ENCODE results near the gene ADARB1.
A peak's percentile ranks its signal among the peaks of the same experiment; 100 is the strongest.

The ADARB1 gene

GRCh38 chr21:45244799-45245340 lies 170.5 kb downstream of the ADARB1 start:
- no peak overlapping the region for H3K9ac ChIP-seq (ENCODE audit: low read length)
- H4K8ac ChIP-seq (ENCODE audit: low read length): no peak overlapping the region
- H3K4me3 ChIP-seq (ENCODE audit: insufficient read depth in 1 of 2, low read depth in 1 of 2, low read length in 2 of 2): no peak overlapping the region
- no peak for DNase-seq
- no peak overlapping the region for H3K14ac ChIP-seq (ENCODE audit: low read length in 2 of 2)
- H3K4ac ChIP-seq (ENCODE audit: low read depth in 1 of 2, low read length in 2 of 2): no peak overlapping the region
- 89% methylated on average over 8 of the region's 8 CpGs for WGBS
- no peak overlapping the region for H4K91ac ChIP-seq (ENCODE audit: low read length)
- H3K36me3 ChIP-seq (ENCODE audit: control insufficient read depth in 1 of 2, insufficient read depth in 2 of 2, low read depth in 1 of 2, low read length in 2 of 2): no peaks in the 10 kb centered on the region
- no peak overlapping the region for H2AFZ ChIP-seq (ENCODE audit: low read depth, low read length)
- H3K23ac ChIP-seq (ENCODE audit: low read length in 2 of 2): no peak overlapping the region
- peaks cover 39% of the 10 kb centered on the region for H3K9me3 ChIP-seq (ENCODE audit: control insufficient read depth, low read length)
- H2AK5ac ChIP-seq (ENCODE audit: low read length, severe bottlenecking): no peak overlapping the region
- H3K4me1 ChIP-seq (ENCODE audit: control insufficient read depth, insufficient read depth, low read depth, low read length): peaks cover 4% of the 10 kb centered on the region
- no peak overlapping the region for H2BK5ac ChIP-seq (ENCODE audit: low read depth, low read length, poor library complexity, severe bottlenecking)
- no peak overlapping the region for H3K27ac ChIP-seq (ENCODE audit: low read length, poor library complexity, severe bottlenecking)
- no peak overlapping the region for H3K18ac ChIP-seq (ENCODE audit: low read depth in 1 of 2, low read length in 2 of 2)
- no peak overlapping the region for H2BK15ac ChIP-seq (ENCODE audit: low read depth, poor library complexity, severe bottlenecking)
- H3K27me3 ChIP-seq (ENCODE audit: control insufficient read depth in 1 of 2, insufficient read depth in 1 of 2, low read length in 2 of 2): peaks cover 4 to 37% of the 10 kb centered on the region in 2 experiments
- H2BK120ac ChIP-seq (ENCODE audit: low read depth, low read length): no peak overlapping the region
- H2BK12ac ChIP-seq (ENCODE audit: low read length in 2 of 2): no peak overlapping the region
- no peaks in the 10 kb centered on the region for H3K79me1 ChIP-seq (replicated peaks; ENCODE audit: low read length, poor library complexity, severe bottlenecking)
- H3K4me2 ChIP-seq (ENCODE audit: low read length, poor library complexity, severe bottlenecking): no peak overlapping the region

DNA sequence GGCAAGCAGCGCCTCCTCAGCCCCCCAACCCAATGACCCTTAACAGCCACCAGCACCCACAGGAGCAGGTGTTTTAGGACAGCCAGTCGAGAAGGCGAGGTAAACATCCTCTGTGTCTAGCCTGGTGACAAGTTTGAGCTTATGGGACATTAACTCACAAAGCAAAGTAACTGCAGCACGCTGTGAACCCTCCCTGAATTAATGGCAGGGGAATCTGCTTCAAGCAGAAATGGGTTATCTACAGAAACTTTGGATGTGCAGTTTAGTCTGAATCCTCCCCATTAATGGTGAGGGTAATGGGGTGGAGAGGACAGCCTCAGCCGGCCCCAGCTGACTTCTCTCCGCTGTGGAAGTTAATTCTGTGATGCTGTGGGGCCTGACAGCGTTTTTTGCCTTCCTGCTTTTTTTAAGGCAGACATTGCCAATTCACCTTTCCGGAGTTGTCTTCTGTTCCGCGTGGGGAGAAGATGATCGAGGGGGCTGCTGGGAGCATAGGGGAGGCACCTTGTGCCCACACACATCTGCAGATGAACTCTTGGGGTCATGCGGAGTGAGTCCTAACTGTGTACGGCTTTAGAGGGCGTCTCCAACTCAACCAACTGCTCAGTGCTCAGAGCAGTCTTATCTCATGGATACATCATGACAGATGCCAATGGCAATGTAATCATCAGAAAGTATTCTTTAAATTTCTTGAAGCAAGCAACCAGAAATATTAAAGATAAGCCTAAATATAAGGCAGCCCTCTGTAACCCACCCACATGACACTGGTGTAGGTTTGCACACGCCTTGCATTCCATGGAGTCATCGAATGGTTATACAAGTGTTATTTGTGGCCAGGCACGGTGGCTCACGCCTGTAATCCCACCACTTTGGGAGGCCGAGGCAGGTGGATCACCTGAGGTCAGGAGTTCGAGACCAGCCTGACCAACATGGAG lies 172.3 kb downstream of the ADARB1 start:
- Histone ChIP-seq H3K9me3 (ENCODE audit: control insufficient read depth, low read length) (peaks cover 32% of the 10 kb centered on the region), H3K4ac (ENCODE audit: low read depth in 1 of 2, low read length in 2 of 2) (no peak overlapping the region)
- WGBS: 88% methylated on average over 19 of the region's 20 CpGs

DNA sequence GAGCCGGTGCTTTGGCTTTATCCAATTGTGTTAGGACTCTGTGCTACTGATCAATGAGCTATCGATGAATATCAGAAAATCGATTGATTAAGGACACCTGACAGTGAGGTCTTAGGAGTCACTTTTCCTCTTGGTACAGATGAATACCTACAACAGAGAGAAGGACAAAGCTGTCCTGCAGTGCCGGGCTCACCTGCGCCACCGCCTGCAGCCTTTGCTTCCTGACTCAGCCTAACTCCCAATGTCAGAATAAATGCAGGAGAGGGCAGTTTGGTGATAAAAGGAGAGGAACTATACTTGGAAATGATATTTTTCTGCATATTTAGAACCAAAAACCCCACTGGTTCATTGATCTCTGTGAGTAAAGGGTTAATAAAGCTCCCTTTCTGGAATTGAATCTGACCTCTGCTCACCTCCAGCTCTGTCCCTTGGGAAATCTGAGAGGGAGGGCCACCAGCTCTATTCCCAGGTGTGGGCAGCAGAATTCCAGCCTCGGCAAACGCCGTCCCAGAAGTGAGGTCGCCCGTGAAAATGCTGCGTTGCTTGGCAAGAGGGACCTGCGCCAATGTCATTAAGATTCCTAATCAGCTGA lies 174.0 kb downstream of the ADARB1 start:
- no peak overlapping the region for H4K91ac ChIP-seq (ENCODE audit: low read length)
- no peak overlapping the region for H3K4me2 ChIP-seq (ENCODE audit: low read length, poor library complexity, severe bottlenecking)
- peak overlapping the region in 1 of 2 experiments; percentile 76 for H3K4me3 ChIP-seq (ENCODE audit: insufficient read depth in 1 of 2, low read depth in 1 of 2, low read length in 2 of 2)
- no peak overlapping the region for H3K14ac ChIP-seq (ENCODE audit: low read length in 2 of 2)
- no peak overlapping the region for H2AFZ ChIP-seq (ENCODE audit: low read depth, low read length)
- H2BK5ac ChIP-seq (ENCODE audit: low read depth, low read length, poor library complexity, severe bottlenecking): no peak overlapping the region
- 73% methylated on average over 10 of the region's 13 CpGs for WGBS
- no peak overlapping the region for H4K8ac ChIP-seq (ENCODE audit: low read length)
- H2BK15ac ChIP-seq (ENCODE audit: low read depth, poor library complexity, severe bottlenecking): no peak overlapping the region
- peaks cover 10% of the 10 kb centered on the region for H3K4me1 ChIP-seq (ENCODE audit: control insufficient read depth, insufficient read depth, low read depth, low read length)
- DNase-seq: no peak
- peak overlapping the region; percentile 65 for H3K9ac ChIP-seq (ENCODE audit: low read length)
- no peak overlapping the region for H2BK12ac ChIP-seq (ENCODE audit: low read length in 2 of 2)
- no peak overlapping the region for H3K27ac ChIP-seq (ENCODE audit: low read length, poor library complexity, severe bottlenecking)
- no peak overlapping the region for H2BK120ac ChIP-seq (ENCODE audit: low read depth, low read length)
- no peak overlapping the region for H2AK5ac ChIP-seq (ENCODE audit: low read length, severe bottlenecking)
- no peaks in the 10 kb centered on the region for H3K36me3 ChIP-seq (ENCODE audit: control insufficient read depth in 1 of 2, insufficient read depth in 2 of 2, low read depth in 1 of 2, low read length in 2 of 2)
- peaks cover 4 to 47% of the 10 kb centered on the region in 2 experiments for H3K27me3 ChIP-seq (ENCODE audit: control insufficient read depth in 1 of 2, insufficient read depth in 1 of 2, low read length in 2 of 2)
- peaks cover 23% of the 10 kb centered on the region for H3K9me3 ChIP-seq (ENCODE audit: control insufficient read depth, low read length)
- H3K4ac ChIP-seq (ENCODE audit: low read depth in 1 of 2, low read length in 2 of 2): no peak overlapping the region
- H3K79me1 ChIP-seq (replicated peaks; ENCODE audit: low read length, poor library complexity, severe bottlenecking): no peaks in the 10 kb centered on the region
- H3K18ac ChIP-seq (ENCODE audit: low read depth in 1 of 2, low read length in 2 of 2): no peak overlapping the region
- no peak overlapping the region for H3K23ac ChIP-seq (ENCODE audit: low read length in 2 of 2)

More for the DNA sequence above, 172.3 kb downstream of the ADARB1 start:
- H3K23ac ChIP-seq (ENCODE audit: low read length in 2 of 2): no peak overlapping the region
- peaks cover 4 to 37% of the 10 kb centered on the region in 2 experiments for H3K27me3 ChIP-seq (ENCODE audit: control insufficient read depth in 1 of 2, insufficient read depth in 1 of 2, low read length in 2 of 2)
- no peak overlapping the region for H3K18ac ChIP-seq (ENCODE audit: low read depth in 1 of 2, low read length in 2 of 2)
- no peak overlapping the region for H2BK5ac ChIP-seq (ENCODE audit: low read depth, low read length, poor library complexity, severe bottlenecking)
- no peak overlapping the region for H2BK15ac ChIP-seq (ENCODE audit: low read depth, poor library complexity, severe bottlenecking)
- H3K4me2 ChIP-seq (ENCODE audit: low read length, poor library complexity, severe bottlenecking): no peak overlapping the region
- H2BK12ac ChIP-seq (ENCODE audit: low read length in 2 of 2): no peak overlapping the region
- H3K36me3 ChIP-seq (ENCODE audit: control insufficient read depth in 1 of 2, insufficient read depth in 2 of 2, low read depth in 1 of 2, low read length in 2 of 2): no peaks in the 10 kb centered on the region
- H4K91ac ChIP-seq (ENCODE audit: low read length): no peak overlapping the region
- no peak overlapping the region for H2AK5ac ChIP-seq (ENCODE audit: low read length, severe bottlenecking)
- H2BK120ac ChIP-seq (ENCODE audit: low read depth, low read length): no peak overlapping the region
- no peak overlapping the region for H3K14ac ChIP-seq (ENCODE audit: low read length in 2 of 2)
- no peak overlapping the region for H4K8ac ChIP-seq (ENCODE audit: low read length)
- H3K4me1 ChIP-seq (ENCODE audit: control insufficient read depth, insufficient read depth, low read depth, low read length): peaks cover 4% of the 10 kb centered on the region
- H3K27ac ChIP-seq (ENCODE audit: low read length, poor library complexity, severe bottlenecking): no peak overlapping the region
- H3K79me1 ChIP-seq (replicated peaks; ENCODE audit: low read length, poor library complexity, severe bottlenecking): no peaks in the 10 kb centered on the region
- no peak overlapping the region for H3K9ac ChIP-seq (ENCODE audit: low read length)
- no peak overlapping the region for H3K4me3 ChIP-seq (ENCODE audit: insufficient read depth in 1 of 2, low read depth in 1 of 2, low read length in 2 of 2)
- peak overlapping the region; percentile 0 for H2AFZ ChIP-seq (ENCODE audit: low read depth, low read length)
- no peak for DNase-seq

DNA sequence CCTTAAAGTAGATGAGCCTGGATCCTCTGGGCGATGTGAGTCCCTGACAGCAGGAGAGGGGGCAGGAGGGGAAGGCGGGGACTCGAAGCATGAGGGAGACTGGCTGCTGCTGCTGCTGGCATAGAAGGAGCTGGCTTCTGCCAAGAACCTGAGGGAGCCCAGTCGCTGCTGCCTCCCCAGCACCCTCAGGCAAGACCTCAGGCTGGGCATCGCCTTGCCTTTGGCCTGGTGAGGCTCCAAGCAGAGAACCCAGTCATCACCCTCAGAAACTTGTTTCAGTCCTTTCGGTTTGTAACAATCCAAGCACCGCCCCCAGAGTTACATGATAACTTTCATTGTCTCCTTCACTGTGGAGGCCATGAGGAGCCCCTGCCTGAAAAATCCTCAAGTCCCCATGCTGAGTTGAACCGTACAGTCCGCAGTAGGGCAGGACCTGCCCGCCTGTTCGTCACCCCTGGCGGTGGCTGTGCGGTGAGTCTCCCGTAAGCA lies 174.6 kb downstream of the ADARB1 start:
- H3K4ac ChIP-seq (ENCODE audit: low read depth in 1 of 2, low read length in 2 of 2): no peak overlapping the region
- no peak overlapping the region for H2BK5ac ChIP-seq (ENCODE audit: low read depth, low read length, poor library complexity, severe bottlenecking)
- H2BK12ac ChIP-seq (ENCODE audit: low read length in 2 of 2): no peak overlapping the region
- WGBS: 70% methylated on average over 12 of the region's 14 CpGs
- no peak overlapping the region for H2AFZ ChIP-seq (ENCODE audit: low read depth, low read length)
- H2AK5ac ChIP-seq (ENCODE audit: low read length, severe bottlenecking): no peak overlapping the region
- H2BK120ac ChIP-seq (ENCODE audit: low read depth, low read length): no peak overlapping the region
- peaks cover 4 to 49% of the 10 kb centered on the region in 2 experiments for H3K27me3 ChIP-seq (ENCODE audit: control insufficient read depth in 1 of 2, insufficient read depth in 1 of 2, low read length in 2 of 2)
- no peak overlapping the region for H4K8ac ChIP-seq (ENCODE audit: low read length)
- H3K18ac ChIP-seq (ENCODE audit: low read depth in 1 of 2, low read length in 2 of 2): no peak overlapping the region
- H3K9me3 ChIP-seq (ENCODE audit: control insufficient read depth, low read length): peaks cover 17% of the 10 kb centered on the region
- DNase-seq: no peak
- no peaks in the 10 kb centered on the region for H3K36me3 ChIP-seq (ENCODE audit: control insufficient read depth in 1 of 2, insufficient read depth in 2 of 2, low read depth in 1 of 2, low read length in 2 of 2)
- H3K79me1 ChIP-seq (replicated peaks; ENCODE audit: low read length, poor library complexity, severe bottlenecking): no peaks in the 10 kb centered on the region
- no peak overlapping the region for H4K91ac ChIP-seq (ENCODE audit: low read length)
- no peak overlapping the region for H3K27ac ChIP-seq (ENCODE audit: low read length, poor library complexity, severe bottlenecking)
- no peak overlapping the region for H3K4me2 ChIP-seq (ENCODE audit: low read length, poor library complexity, severe bottlenecking)
- peaks cover 13% of the 10 kb centered on the region for H3K4me1 ChIP-seq (ENCODE audit: control insufficient read depth, insufficient read depth, low read depth, low read length)
- H3K9ac ChIP-seq (ENCODE audit: low read length): peak overlapping the region; percentile 65
- no peak overlapping the region for H3K14ac ChIP-seq (ENCODE audit: low read length in 2 of 2)
- H3K4me3 ChIP-seq (ENCODE audit: insufficient read depth in 1 of 2, low read depth in 1 of 2, low read length in 2 of 2): peak overlapping the region in 1 of 2 experiments; percentile 76
- H2BK15ac ChIP-seq (ENCODE audit: low read depth, poor library complexity, severe bottlenecking): no peak overlapping the region
- H3K23ac ChIP-seq (ENCODE audit: low read length in 2 of 2): no peak overlapping the region
